NT2/D1 (cell line): ENCODE results near the gene OR13C4.

Experiments
- DNase-seq: peaks from one replicate; pipeline ENCODE4 v3.0.0-alpha.2; 2011; ENCODE audit warnings: low read depth, low spot score
- H3K27me3 ChIP-seq: 2 replicates; pipeline ENCODE4 v1.6.0; 2011; ENCODE audit warnings: mild to moderate bottlenecking; ENCODE audit not compliant: insufficient read length, insufficient read depth
- H3K36me3 ChIP-seq: 2 replicates; pipeline ENCODE4 v1.6.1; 2011; ENCODE audit warnings: mild to moderate bottlenecking, low read length, mixed read lengths; ENCODE audit not compliant: insufficient read depth, insufficient read length
- H3K4me1 ChIP-seq: 2 replicates; pipeline ENCODE4 v1.5.1; 2011; ENCODE audit not compliant: insufficient read depth, insufficient read length
- H3K4me3 ChIP-seq: 2 replicates; pipeline ENCODE4 v1.5.1; 2011; ENCODE audit warnings: low read depth; ENCODE audit not compliant: insufficient read length
- H3K9ac ChIP-seq: 2 replicates; pipeline ENCODE4 v1.6.0; 2011; ENCODE audit warnings: low read depth; ENCODE audit not compliant: insufficient read length
- H3K9me3 ChIP-seq: 2 replicates; pipeline ENCODE4 v1.5.1; 2011; ENCODE audit warnings: mild to moderate bottlenecking, low read length; ENCODE audit not compliant: insufficient read depth
- SUZ12 ChIP-seq: IDR thresholded peaks from 2 replicates; pipeline ENCODE4 v1.6.1; 2011; ENCODE audit not compliant: insufficient read length, insufficient read depth; ENCODE audit errors: extremely low read depth
- YY1 ChIP-seq: IDR thresholded peaks from 2 replicates; pipeline ENCODE4 v1.6.1; 2011; ENCODE audit not compliant: insufficient read length, insufficient read depth
- ZNF274 ChIP-seq: IDR thresholded peaks from 2 replicates; pipeline ENCODE4 v1.6.1; 2011; ENCODE audit warnings: mild to moderate bottlenecking, low read depth, low read length

Gene OR13C4

GRCh38 chr9:104527109-104527508 lies at the start of gene OR13C4:
OR13C4 (minus strand) TSS chr9:104527209; CDS start chr9:104527209, 0 bp downstream.
- no peak for DNase-seq
- Histone ChIP-seq H3K27me3 (no peaks in the 10 kb centered on the region), H3K4me3 (no peak within 1 kb of the TSS), H3K36me3 (no peaks in the 10 kb centered on the region), H3K9ac (no peak within 1 kb of the TSS), H3K9me3 (peaks cover 10% of the 10 kb centered on the region; the same call in 1 of the 2 replicates), H3K4me1 (no peaks in the 10 kb centered on the region)
- TF ChIP-seq SUZ12 (no peak), YY1 (no peak), ZNF274 (no peak)

- no peak for DNase-seq
- no peak overlapping the region for H3K4me3 ChIP-seq
- no peaks in the 10 kb centered on the region for H3K27me3 ChIP-seq
- no peak for TF ChIP-seq YY1
- TF ChIP-seq SUZ12, result no peak
- TF ChIP-seq ZNF274, result no peak
- no peaks in the 10 kb centered on the region for H3K36me3 ChIP-seq
- H3K4me1 ChIP-seq, result no peaks in the 10 kb centered on the region
- H3K9me3 ChIP-seq, result 0 out of 2 replicates have a peak, but pooled peaks cover 8% of the 10 kb centered on the region
- H3K9ac ChIP-seq, result no peak overlapping the region
Measured at GRCh38 chr9:104575456-104575855, 48.4 kb upstream of the OR13C4 start.

GRCh38 chr9:104572612-104573011 lies 45.6 kb upstream of the OR13C4 start:
- H3K4me1 ChIP-seq, result no peaks in the 10 kb centered on the region
- H3K9ac ChIP-seq, result no peak overlapping the region
- no peak for DNase-seq
- 0 out of 2 replicates have a peak, but pooled peaks cover 8% of the 10 kb centered on the region for H3K9me3 ChIP-seq
- no peak overlapping the region for H3K4me3 ChIP-seq
- H3K36me3 ChIP-seq, result no peaks in the 10 kb centered on the region
- TF ChIP-seq YY1 (no peak), SUZ12 (no peak)
- H3K27me3 ChIP-seq, result no peaks in the 10 kb centered on the region

DNA sequence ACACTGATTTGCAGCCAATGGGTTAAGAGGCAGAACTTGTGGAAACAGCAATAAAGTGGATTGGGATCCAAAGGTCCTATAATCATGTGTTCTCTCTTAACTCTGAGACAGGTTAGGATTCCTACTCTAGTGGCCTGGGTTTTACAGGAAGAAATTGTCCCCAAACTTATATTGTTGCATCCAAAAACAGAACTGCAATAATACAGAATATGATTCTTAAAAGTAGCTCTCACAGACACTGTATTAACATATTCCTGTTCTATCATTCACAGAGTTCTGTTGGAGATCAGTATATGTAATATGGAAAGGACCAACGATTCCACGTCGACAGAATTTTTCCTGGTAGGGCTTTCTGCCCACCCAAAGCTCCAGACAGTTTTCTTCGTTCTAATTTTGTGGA lies 41.9 kb upstream of the OR13C4 start, which contains the start of gene OR13C8:
OR13C8 (plus strand) TSS at position 301 of the 400 bp plus-strand sequence; CDS start at position 301, 0 bp downstream.
- no peaks in the 10 kb centered on the region for H3K4me1 ChIP-seq
- no peak within 1 kb of the TSS for H3K9ac ChIP-seq
- no peak for TF ChIP-seq SUZ12
- DNase-seq, result no peak
- no peak within 1 kb of the TSS for H3K4me3 ChIP-seq
- no peaks in the 10 kb centered on the region for H3K27me3 ChIP-seq
- H3K36me3 ChIP-seq, result no peaks in the 10 kb centered on the region
- H3K9me3 ChIP-seq, result 0 out of 2 replicates have a peak, but pooled peaks cover 8% of the 10 kb centered on the region

GRCh38 chr9:104564358-104564757 lies 37.3 kb upstream of the OR13C4 start:
- no peak overlapping the region for H3K9ac ChIP-seq
- DNase-seq, result no peak
- TF ChIP-seq YY1 (no peak), SUZ12 (no peak), ZNF274 (no peak)
- no peaks in the 10 kb centered on the region for H3K36me3 ChIP-seq
- no peaks in the 10 kb centered on the region for H3K4me1 ChIP-seq
- no peak overlapping the region for H3K4me3 ChIP-seq
- no peaks in the 10 kb centered on the region for H3K27me3 ChIP-seq
- H3K9me3 ChIP-seq, result no peaks in the 10 kb centered on the region

DNA sequence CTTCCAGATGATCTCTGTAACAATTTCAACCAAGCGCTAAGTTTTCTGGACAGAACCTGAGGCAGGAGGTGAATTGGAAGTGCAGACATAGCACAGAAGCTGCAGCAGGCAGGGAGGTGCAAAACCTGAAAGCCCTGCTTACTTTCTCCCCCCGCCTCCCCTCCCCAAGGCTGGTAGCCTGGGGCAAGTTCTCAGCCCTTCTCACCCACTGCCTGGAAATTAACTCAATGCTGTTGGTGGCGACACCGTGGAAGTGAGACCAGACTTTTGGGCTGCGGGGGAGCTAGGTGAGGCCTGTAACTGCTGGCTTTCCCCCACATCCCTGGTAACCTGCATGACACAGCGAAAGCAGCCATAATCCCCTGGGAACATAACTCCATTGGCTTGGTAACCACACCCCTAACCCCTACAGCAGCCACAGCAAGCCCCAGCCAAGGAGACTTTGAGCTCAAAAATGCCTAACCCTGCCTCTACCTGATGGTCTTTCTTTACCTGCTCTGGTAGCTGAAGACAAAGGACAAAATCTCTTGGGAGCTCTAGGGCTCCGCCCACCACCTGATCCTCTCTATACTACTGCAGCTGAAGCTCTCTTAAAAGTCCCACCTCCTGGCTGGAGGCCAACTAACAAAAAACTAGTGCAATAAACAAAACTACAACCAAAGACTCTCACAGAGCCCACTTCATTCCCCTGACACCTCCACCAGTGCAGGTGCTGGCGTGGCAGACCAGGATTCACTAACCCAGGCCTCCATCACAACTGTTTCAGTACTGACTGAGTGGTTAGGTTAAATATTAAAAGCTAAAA lies 30.0 kb upstream of the OR13C4 start:
- Histone ChIP-seq H3K27me3 (no peaks in the 10 kb centered on the region), H3K4me3 (no peak overlapping the region), H3K9me3 (no peaks in the 10 kb centered on the region), H3K36me3 (no peaks in the 10 kb centered on the region), H3K4me1 (no peaks in the 10 kb centered on the region), H3K9ac (no peak overlapping the region)
- DNase-seq, result peak; percentile 9
- no peak for TF ChIP-seq ZNF274
- TF ChIP-seq SUZ12, result no peak
- TF ChIP-seq YY1, result no peak

GRCh38 chr9:104555521-104555920 lies 28.5 kb upstream of the OR13C4 start:
- Histone ChIP-seq H3K27me3 (no peaks in the 10 kb centered on the region), H3K4me3 (no peak overlapping the region), H3K9ac (no peak overlapping the region), H3K9me3 (no peaks in the 10 kb centered on the region), H3K4me1 (no peaks in the 10 kb centered on the region), H3K36me3 (no peaks in the 10 kb centered on the region)
- no peak for DNase-seq
- TF ChIP-seq YY1 (no peak), ZNF274 (no peak), SUZ12 (no peak)
